ENCODE measurements around the gene CEP112. TPM values are rescaled to one million over a fixed set of nuclear protein-coding genes. Genes with fewer than 3 reads are reported as not detected.
"Not testable (repeated sequence)": the region's sequence is repeated elsewhere in the genome, so short reads cannot be mapped to it uniquely, and the experiment has no call there.

The CEP112 gene
- total RNA-seq, 4 donors from 2014 or later = 1.1 to 12.9 (median 9.1) TPM

DNA sequence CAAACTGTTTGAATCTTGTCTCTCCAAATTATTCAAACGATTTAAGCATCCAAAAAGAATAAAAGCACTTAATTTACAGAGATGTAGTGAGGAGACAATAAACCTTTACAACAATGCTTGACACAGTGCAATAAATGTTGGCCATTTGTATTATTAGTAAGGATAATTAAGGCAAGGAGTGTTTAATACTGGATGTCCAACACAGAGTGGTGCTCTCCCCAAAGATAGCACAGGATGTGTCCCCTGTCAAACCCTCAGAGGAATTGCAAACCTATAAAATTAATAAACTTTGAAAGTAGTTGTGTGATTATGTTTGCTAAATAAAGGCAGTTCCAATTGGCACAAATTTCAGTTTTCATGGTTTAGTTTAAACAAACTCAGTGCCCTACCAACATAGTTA, 377.5 kb downstream of the CEP112 start:
- TF ChIP-seq POLR2A (IDR thresholded peaks at IDR 0.05) (no peak), EP300 (IDR thresholded peaks at IDR 0.05; ENCODE audit: low read depth) (no peak), POLR2AphosphoS5 (IDR thresholded peaks at IDR 0.05) (no peak)
- TF ChIP-seq, protein P1, sequence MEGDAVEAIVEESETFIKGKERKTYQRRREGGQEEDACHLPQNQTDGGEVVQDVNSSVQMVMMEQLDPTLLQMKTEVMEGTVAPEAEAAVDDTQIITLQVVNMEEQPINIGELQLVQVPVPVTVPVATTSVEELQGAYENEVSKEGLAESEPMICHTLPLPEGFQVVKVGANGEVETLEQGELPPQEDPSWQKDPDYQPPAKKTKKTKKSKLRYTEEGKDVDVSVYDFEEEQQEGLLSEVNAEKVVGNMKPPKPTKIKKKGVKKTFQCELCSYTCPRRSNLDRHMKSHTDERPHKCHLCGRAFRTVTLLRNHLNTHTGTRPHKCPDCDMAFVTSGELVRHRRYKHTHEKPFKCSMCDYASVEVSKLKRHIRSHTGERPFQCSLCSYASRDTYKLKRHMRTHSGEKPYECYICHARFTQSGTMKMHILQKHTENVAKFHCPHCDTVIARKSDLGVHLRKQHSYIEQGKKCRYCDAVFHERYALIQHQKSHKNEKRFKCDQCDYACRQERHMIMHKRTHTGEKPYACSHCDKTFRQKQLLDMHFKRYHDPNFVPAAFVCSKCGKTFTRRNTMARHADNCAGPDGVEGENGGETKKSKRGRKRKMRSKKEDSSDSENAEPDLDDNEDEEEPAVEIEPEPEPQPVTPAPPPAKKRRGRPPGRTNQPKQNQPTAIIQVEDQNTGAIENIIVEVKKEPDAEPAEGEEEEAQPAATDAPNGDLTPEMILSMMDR (IDR thresholded peaks at IDR 0.05) = no peak
- H3K4me1 ChIP-seq = no peaks in the 10 kb centered on the region
- peaks cover 0 to under 1% of the 10 kb centered on the region in 2 donors for H3K9me3 ChIP-seq
- H3K36me3 ChIP-seq = no peaks in the 10 kb centered on the region
- intact Hi-C loops (cut with DNase I; ENCODE audit: low total_unique reads) = no loop called here
- in situ Hi-C loops (cut with MboI; ENCODE audit: low pct_ligation_motif_present in 1 of 4, low pct_unique_long_range_greater_than_20kb in 1 of 4, low sequenced_read_pairs in 3 of 4) = no loop called here
- no peak overlapping the region for H3K27ac ChIP-seq
- 67 to 83% methylated on average over 1 of the region's 1 CpG for WGBS, 2 donors (ENCODE audit: low coverage in 1 of 2)
- no peaks in the 10 kb centered on the region for H3K27me3 ChIP-seq
- no peak for DNase-seq
- no peak overlapping the region for H3K4me3 ChIP-seq

DNA sequence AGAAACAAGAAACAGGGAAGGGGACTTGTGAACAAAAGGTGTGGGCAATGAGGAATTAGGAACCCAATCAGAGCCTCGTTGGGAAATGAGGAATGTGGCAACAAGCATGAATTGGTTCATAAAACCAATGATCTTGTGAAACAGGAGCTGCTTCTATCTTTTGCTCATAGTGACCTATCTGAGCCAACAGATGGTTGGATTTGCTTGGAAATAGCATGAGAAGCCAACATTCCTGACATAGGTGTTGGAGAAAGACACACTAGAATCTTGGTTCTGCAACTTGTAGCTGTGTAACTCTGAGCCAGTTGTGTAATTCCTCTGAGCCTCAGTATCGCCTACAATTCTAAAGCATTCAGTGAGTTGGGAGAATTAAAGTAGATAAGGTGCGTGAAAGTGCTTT, 378.6 kb downstream of the CEP112 start:
- WGBS, 2 donors (ENCODE audit: low coverage in 1 of 2) = 76 to 79% methylated on average over 3 of the region's 3 CpGs

DNA sequence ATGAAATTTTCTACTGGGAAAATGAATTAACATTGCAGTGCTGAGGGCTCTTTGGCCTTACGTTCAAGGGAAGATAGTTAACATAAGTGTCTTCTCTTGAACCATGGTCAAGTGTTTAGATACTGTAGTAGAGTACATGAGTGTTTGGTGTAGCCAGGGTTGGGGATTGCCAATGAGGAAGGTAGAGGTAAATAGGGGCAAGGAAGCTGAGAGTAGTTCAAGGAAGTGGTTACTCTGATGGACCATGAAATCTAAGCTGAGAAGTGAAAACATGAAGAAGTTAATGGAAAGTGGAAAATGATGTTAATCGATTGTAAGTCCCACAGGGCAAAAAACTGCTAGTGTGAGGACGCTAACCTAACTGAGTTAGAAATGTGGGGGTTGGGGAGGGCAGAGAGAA, 380.9 kb downstream of the CEP112 start:
- no peak overlapping the region for H3K4me3 ChIP-seq
- intact Hi-C loops (cut with DNase I; ENCODE audit: low total_unique reads) (no loop called here), in situ Hi-C loops (cut with MboI; ENCODE audit: low pct_ligation_motif_present in 1 of 4, low pct_unique_long_range_greater_than_20kb in 1 of 4, low sequenced_read_pairs in 3 of 4) (no loop called here)
- DNase-seq = no peak
- H3K27me3 ChIP-seq = no peaks in the 10 kb centered on the region
- H3K4me1 ChIP-seq = no peaks in the 10 kb centered on the region
- TF ChIP-seq, protein P1 (IDR thresholded peaks at IDR 0.05) = no peak
- no peak for TF ChIP-seq POLR2A (IDR thresholded peaks at IDR 0.05)
- no peak for TF ChIP-seq POLR2AphosphoS5 (IDR thresholded peaks at IDR 0.05)
- 54 to 60% methylated on average over 3 of the region's 3 CpGs for WGBS, 2 donors (ENCODE audit: low coverage in 1 of 2)
- no peak overlapping the region for H3K27ac ChIP-seq
- no peaks in the 10 kb centered on the region for H3K36me3 ChIP-seq
- peaks cover 5 to 16% of the 10 kb centered on the region in 2 donors for H3K9me3 ChIP-seq

More for the DNA sequence above, 378.6 kb downstream of the CEP112 start:
- TF ChIP-seq POLR2A (IDR thresholded peaks at IDR 0.05) (no peak), EP300 (IDR thresholded peaks at IDR 0.05; ENCODE audit: low read depth) (no peak)
- TF ChIP-seq, protein P1 (IDR thresholded peaks at IDR 0.05) = no peak
- H3K36me3 ChIP-seq = no peaks in the 10 kb centered on the region
- no peak overlapping the region for H3K27ac ChIP-seq
- intact Hi-C loops (cut with DNase I; ENCODE audit: low total_unique reads) = no loop called here
- no peaks in the 10 kb centered on the region for H3K4me1 ChIP-seq
- H3K4me3 ChIP-seq = no peak overlapping the region
- H3K9me3 ChIP-seq = peaks cover 5 to 9% of the 10 kb centered on the region in 2 donors
- H3K27me3 ChIP-seq = no peaks in the 10 kb centered on the region
- in situ Hi-C loops (cut with MboI; ENCODE audit: low pct_ligation_motif_present in 1 of 4, low pct_unique_long_range_greater_than_20kb in 1 of 4, low sequenced_read_pairs in 3 of 4) = no loop called here
- no peak for DNase-seq

DNA sequence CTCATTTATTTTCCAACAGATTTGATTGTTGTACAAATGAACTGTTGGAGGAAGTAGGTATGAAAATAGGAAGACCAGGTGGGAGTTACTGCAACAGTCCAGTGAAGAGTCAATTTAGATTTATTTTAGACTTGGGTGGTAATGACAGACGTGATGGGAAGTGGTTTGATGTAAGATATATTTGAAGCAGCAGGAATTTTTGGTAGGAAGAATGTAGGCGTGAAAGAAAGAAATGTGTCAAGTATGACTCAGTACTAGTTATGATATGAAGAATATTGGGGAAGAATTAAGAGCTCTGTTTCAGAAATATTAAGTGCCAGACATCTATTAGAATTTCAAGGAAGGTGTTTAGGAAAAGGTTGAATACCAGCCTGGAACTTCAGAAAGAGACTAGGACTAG, 382.6 kb downstream of the CEP112 start:
- in situ Hi-C loops (cut with MboI; ENCODE audit: low pct_ligation_motif_present in 1 of 4, low pct_unique_long_range_greater_than_20kb in 1 of 4, low sequenced_read_pairs in 3 of 4) (no loop called here), intact Hi-C loops (cut with DNase I; ENCODE audit: low total_unique reads) (no loop called here)
- no peak for DNase-seq
- Histone ChIP-seq H3K4me1 (no peaks in the 10 kb centered on the region), H3K27me3 (no peaks in the 10 kb centered on the region), H3K36me3 (no peaks in the 10 kb centered on the region), H3K9me3 (peaks cover 5 to 16% of the 10 kb centered on the region in 2 donors), H3K4me3 (no peak overlapping the region), H3K27ac (no peak overlapping the region)
- no peak for TF ChIP-seq POLR2AphosphoS5 (IDR thresholded peaks at IDR 0.05)
- TF ChIP-seq, protein P1 (IDR thresholded peaks at IDR 0.05) = no peak
- no peak for TF ChIP-seq EP300 (IDR thresholded peaks at IDR 0.05; ENCODE audit: low read depth)
- no peak for TF ChIP-seq POLR2A (IDR thresholded peaks at IDR 0.05)
- WGBS, 2 donors (ENCODE audit: low coverage in 1 of 2) = 68 to 93% methylated on average over 2 of the region's 2 CpGs

DNA sequence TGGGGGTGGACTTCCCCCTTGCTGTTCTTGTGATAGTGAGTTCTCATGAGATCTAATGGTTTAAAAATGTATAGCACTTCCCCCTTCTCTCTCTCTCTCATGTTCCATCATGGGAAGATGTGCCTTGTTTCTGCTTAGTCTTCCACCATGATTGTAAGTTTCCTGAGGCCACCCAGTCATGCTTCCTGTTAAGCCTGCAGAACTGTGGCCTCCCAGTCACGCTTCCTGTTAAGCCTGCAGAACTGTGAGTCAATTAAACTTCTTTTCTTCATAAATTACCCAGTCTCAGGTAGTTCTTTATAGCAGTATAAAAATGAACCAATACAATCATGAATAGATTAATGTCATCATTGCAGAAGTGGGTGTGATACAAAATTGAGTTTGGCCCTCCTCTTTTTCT, 383.4 kb downstream of the CEP112 start:
- H3K4me1 ChIP-seq; intact Hi-C loops (cut with DNase I; ENCODE audit: low total_unique reads); H3K4me3 ChIP-seq; H3K36me3 ChIP-seq; in situ Hi-C loops (cut with MboI; ENCODE audit: low pct_ligation_motif_present in 1 of 4, low pct_unique_long_range_greater_than_20kb in 1 of 4, low sequenced_read_pairs in 3 of 4); H3K27me3 ChIP-seq; H3K27ac ChIP-seq; DNase-seq: not testable (repeated sequence)
- WGBS, 2 donors (ENCODE audit: low coverage in 1 of 2) = 90% methylated on average over 1 of the region's 1 CpG; no CpG with 5 or more reads in 1 of the 2 donors
- peaks cover 5 to 16% of the 10 kb centered on the region in 2 donors for H3K9me3 ChIP-seq
